GM12873 (cell line): Measurements from ENCODE around the gene S1PR3.

Experiments
- CTCF ChIP-seq: IDR thresholded peaks from 2 replicates; pipeline ENCODE4 v1.5.1; 2012; ENCODE audit warnings: low read depth, mild to moderate bottlenecking, moderate library complexity, low read length, control low read depth; ENCODE audit not compliant: insufficient read depth; ENCODE audit errors: missing control alignments

Gene S1PR3

GRCh38 chr9:88971131-88971960 is 19.9 kb upstream of the S1PR3 start:
- TF ChIP-seq CTCF: no peak

DNA sequence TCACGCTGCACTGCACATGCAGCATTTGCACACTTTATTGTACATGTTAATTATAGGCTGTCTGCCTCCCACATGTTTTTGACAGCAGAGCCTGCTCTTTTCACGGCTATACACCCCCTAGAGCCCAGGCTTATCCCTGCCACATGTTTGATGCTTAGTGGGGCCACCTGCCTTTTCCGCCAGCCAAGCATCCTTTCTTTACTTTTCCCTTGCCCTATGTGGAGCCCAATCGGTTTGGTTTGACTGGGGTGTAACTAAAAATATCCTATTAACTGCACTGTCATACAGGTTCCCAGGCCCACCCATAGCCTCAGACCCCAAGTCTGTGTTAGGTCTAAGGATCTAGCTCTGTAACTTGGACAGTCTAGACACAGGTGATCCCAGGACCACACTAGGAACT is 18.9 kb upstream of the S1PR3 start:
- TF ChIP-seq CTCF: no peak

DNA sequence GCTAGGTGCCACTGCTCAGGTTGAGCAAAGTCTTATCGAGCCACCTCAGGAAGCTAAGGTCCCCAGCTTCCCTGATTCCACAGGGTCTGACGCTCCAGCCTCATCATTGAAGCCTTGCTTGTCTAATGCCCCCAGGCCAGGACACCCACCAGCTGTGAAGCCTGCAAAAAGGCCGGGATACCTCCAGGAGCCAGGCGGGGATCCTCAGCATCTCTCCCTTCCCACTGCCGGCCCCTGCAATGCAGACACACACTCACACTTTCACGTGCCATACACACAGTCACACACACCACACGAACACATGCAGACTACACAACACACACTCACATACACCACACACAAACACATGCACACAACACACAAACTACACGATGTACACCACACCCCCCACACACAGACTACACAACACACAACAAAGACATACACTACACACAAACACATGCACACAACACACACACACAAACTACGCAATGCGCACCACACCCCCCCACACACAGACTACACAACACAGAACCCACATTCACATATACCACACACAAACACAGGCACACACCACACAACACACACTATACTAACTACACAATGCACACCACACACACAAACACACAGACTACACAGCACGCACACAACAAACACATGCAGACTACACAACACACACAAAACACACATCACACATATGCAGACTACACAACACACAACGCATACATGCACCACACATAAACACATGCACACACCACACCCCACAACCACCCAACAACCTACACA is 17.8 kb upstream of the S1PR3 start:
- no peak for TF ChIP-seq CTCF

- no peak for TF ChIP-seq CTCF
Measured at GRCh38 chr9:88974641-88975040, 16.6 kb upstream of the S1PR3 start.

- TF ChIP-seq CTCF: no peak
Measured at GRCh38 chr9:88975966-88976889, 15.0 kb upstream of the S1PR3 start.

DNA sequence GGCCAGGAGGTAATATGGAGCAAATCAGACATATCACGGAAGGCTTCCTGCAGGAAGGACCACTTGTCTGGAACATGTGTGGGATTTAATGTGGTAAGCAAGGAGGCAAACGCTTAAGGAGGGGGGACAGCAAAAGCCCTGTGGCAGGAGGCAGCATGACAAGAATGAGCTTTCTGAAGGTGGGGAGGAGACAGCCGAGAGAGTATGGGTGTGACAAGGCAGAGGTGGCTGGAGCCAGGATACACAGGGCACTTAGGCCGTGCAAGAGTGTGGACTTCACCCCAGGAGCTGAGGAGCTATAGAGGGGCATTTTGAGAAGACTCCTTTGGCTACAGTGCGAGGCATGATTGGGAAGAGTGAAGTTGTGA is 14.4 kb upstream of the S1PR3 start:
- TF ChIP-seq CTCF: no peak

GRCh38 chr9:88978034-88978433 is 13.2 kb upstream of the S1PR3 start:
- no peak for TF ChIP-seq CTCF
